Right lobe of liver (tissue), 4 donors: ENCODE measurements around the gene TRAK1.

ENCODE experiments used
- CTCF ChIP-seq, 4 donors: fragments of 200-600 bp in 3 of 4; fragments of 450-650 bp in 1 of 4; IDR thresholded peaks; one replicate each; pipeline versions ENCODE4 v1.5.1 to v1.8.0; 2016 to 2022; ENCODE audit warnings: antibody characterized with exemption in 4 of 4, mild to moderate bottlenecking in 2 of 4
- POLR2A ChIP-seq: fragments of 450-650 bp; IDR thresholded peaks from one replicate; pipeline ENCODE4 v1.6.1; 2017; ENCODE audit warnings: antibody characterized with exemption, mild to moderate bottlenecking
- donor health status: DM: no; HTN: no; CAD: no.
- donor health status: DM: no; HTN: no; CAD: no.
- donor health status: DM: no; HTN: yes; CAD: no.

- TF ChIP-seq CTCF (IDR thresholded peaks at IDR 0.05) (no peak), POLR2A (no peak)
These were observed 163.4 kb downstream of the TRAK1 start for GRCh38 chr3:42254566-42254965.
